A549 (cell line): ENCODE measurements around the gene PRKCG. TPM values are rescaled to one million over a fixed set of nuclear protein-coding genes. Genes with fewer than 3 reads are reported as not detected.

Source experiments
- ATAC-seq, 2 experiments: fragments of 200-7000 bp in 1 of 2; fragments of >200 bp in 1 of 2; cut with Nextera tagmentation in 1 of 2; cut with Tn5 transposase in 1 of 2; 3 replicates each; pipeline versions ENCODE4 v1.8.0 to v1.9.1; 2018 to 2020; ENCODE audit warnings: mild to moderate bottlenecking in 1 of 2, moderate library complexity in 1 of 2
- CTCF ChIA-PET: fragments of 300-600 bp; sonication (Branson Sonifier 250); formaldehyde crosslinking; extraction: SDS; loops from one replicate; lab custom pipeline; 2021; ENCODE audit warnings: antibody characterized with exemption, inconsistent platforms; lab: Yijun Ruan, JAX
- POLR2A ChIA-PET: fragments of 350-600 bp; formaldehyde crosslinking; extraction: SDS; loops from one replicate; lab custom pipeline; 2021; ENCODE audit warnings: antibody characterized with exemption, inconsistent platforms; lab: Yijun Ruan, JAX
- DNase-seq, 2 experiments: peaks; one replicate each; pipeline versions ENCODE4 v3.0.0 to v3.0.0-alpha.2; 2011 to 2016; ENCODE audit warnings: low read depth in 1 of 2, low spot score in 1 of 2
- FAIRE-seq: peaks from 2 replicates; lab custom pipeline; 2011; peaks lifted over from hg19 to GRCh38; lab: Jason Lieb, UNC
- H3K27ac ChIP-seq, 2 experiments: fragments of >200 bp; sonication (Bioruptor Twin); formaldehyde crosslinking; 3 replicates each; pipeline ENCODE4 v1.5.1; 2016 to 2017
- H3K4me1 ChIP-seq: fragments of >200 bp; sonication (Bioruptor Twin); formaldehyde crosslinking; 3 replicates; pipeline ENCODE4 v1.6.1; 2016
- H3K4me2 ChIP-seq: fragments of >200 bp; sonication (Bioruptor Twin); formaldehyde crosslinking; 3 replicates; pipeline ENCODE4 v1.6.1; 2016
- H3K4me3 ChIP-seq: fragments of >200 bp; sonication (Bioruptor Twin); formaldehyde crosslinking; 3 replicates; pipeline ENCODE4 v1.5.1; 2016
- H3K9me3 ChIP-seq: fragments of >200 bp; sonication (Bioruptor Twin); formaldehyde crosslinking; 3 replicates; pipeline ENCODE4 v1.6.1; 2016
- CHD2 ChIP-seq: fragments of 150-350 bp; IDR thresholded peaks from 2 replicates; pipeline ENCODE4 v1.6.1; 2014; ENCODE audit warnings: low read length; ENCODE audit not compliant: partially characterized antibody
- EHF ChIP-seq: fragments of 250-450 bp; sonication (Bioruptor Pico); IDR thresholded peaks from 2 replicates; pipeline ENCODE4 v1.5.0; 2020; ENCODE audit warnings: mild to moderate bottlenecking
- EHMT2 ChIP-seq: fragments of 200-600 bp; sonication (generic); IDR thresholded peaks from 2 replicates; pipeline ENCODE4 v1.6.1; 2016; ENCODE audit warnings: antibody characterized with exemption, low read depth, mild to moderate bottlenecking, moderate library complexity
- FOSB ChIP-seq: fragments of 250-450 bp; sonication (Bioruptor Pico); IDR thresholded peaks from 2 replicates; pipeline ENCODE4 v1.5.0; 2020; ENCODE audit warnings: mild to moderate bottlenecking, moderate library complexity
- FOSL2 ChIP-seq, 2 experiments: fragments of 450-650 bp in 1 of 2; fragments of >200 bp in 1 of 2; sonication (Bioruptor Twin) in 1 of 2; formaldehyde crosslinking; IDR thresholded peaks; 2 replicates each; pipeline versions ENCODE4 v1.5.0 to v1.6.1; 2016 to 2020; ENCODE audit warnings: mild to moderate bottlenecking in 1 of 2, moderate library complexity in 1 of 2
- GATA3 ChIP-seq: IDR thresholded peaks from 2 replicates; pipeline ENCODE4 v1.6.1; 2012; ENCODE audit warnings: borderline replicate concordance
- HDAC2 ChIP-seq: fragments of 200-600 bp; sonication (generic); IDR thresholded peaks from 2 replicates; pipeline ENCODE4 v1.6.1; 2016
- HOXA7 ChIP-seq: fragments of 250-450 bp; sonication (Bioruptor Pico); IDR thresholded peaks from 2 replicates; pipeline ENCODE4 v1.5.0; 2020; ENCODE audit warnings: mild to moderate bottlenecking, moderate library complexity
- HOXB13 ChIP-seq: fragments of 250-450 bp; sonication (Bioruptor Pico); IDR thresholded peaks from 2 replicates; pipeline ENCODE4 v1.5.0; 2020; ENCODE audit warnings: low read depth, mild to moderate bottlenecking, moderate library complexity
- HOXB5 ChIP-seq: fragments of 250-450 bp; sonication (Bioruptor Pico); IDR thresholded peaks from 2 replicates; pipeline ENCODE4 v1.5.0; 2020; ENCODE audit warnings: mild to moderate bottlenecking, moderate library complexity
- JUN ChIP-seq, 2 experiments: fragments of >200 bp; sonication (Bioruptor Twin); formaldehyde crosslinking; IDR thresholded peaks; 2 replicates in 1 of 2; 3 replicates in 1 of 2; pipeline ENCODE4 v1.6.1; 2016 to 2017
- KDM5A ChIP-seq: fragments of 200-600 bp; sonication (generic); IDR thresholded peaks from 2 replicates; pipeline ENCODE4 v1.6.1; 2016; ENCODE audit warnings: antibody characterized with exemption, mild to moderate bottlenecking
- MAZ ChIP-seq: fragments of 150-350 bp; IDR thresholded peaks from 2 replicates; pipeline ENCODE4 v1.6.1; 2014; ENCODE audit warnings: antibody characterized with exemption, low read depth, low read length, borderline replicate concordance
- MYC ChIP-seq: IDR thresholded peaks from 2 replicates; pipeline ENCODE4 v1.6.1; 2012; ENCODE audit warnings: mild to moderate bottlenecking, inconsistent platforms, low read length, improper control_type of control experiment, borderline replicate concordance
- NFE2L2 ChIP-seq: fragments of 150-350 bp; conservative IDR thresholded peaks from 2 replicates; pipeline ENCODE4 v1.6.1; 2014; ENCODE audit warnings: low read length
- POLR2A ChIP-seq: IDR thresholded peaks from 2 replicates; pipeline ENCODE4 v1.6.1; 2012; ENCODE audit warnings: mild to moderate bottlenecking, low read length
- POLR2AphosphoS2 ChIP-seq: conservative IDR thresholded peaks from 2 replicates; pipeline ENCODE4 v1.6.1; 2012; ENCODE audit warnings: low read length, improper control_type of control experiment, inconsistent platforms
- RAD21 ChIP-seq, 2 experiments: fragments of >200 bp in 1 of 2; sonication (Bioruptor Twin) in 1 of 2; formaldehyde crosslinking in 1 of 2; IDR thresholded peaks in 1 of 2; conservative IDR thresholded peaks in 1 of 2; 2 replicates in 1 of 2; 3 replicates in 1 of 2; pipeline ENCODE4 v1.6.1; 2012 to 2018; ENCODE audit warnings: inconsistent platforms in 1 of 2
- RARB ChIP-seq: fragments of 250-450 bp; sonication (Bioruptor Pico); IDR thresholded peaks from 2 replicates; pipeline ENCODE4 v1.8.0; 2021; ENCODE audit warnings: mild to moderate bottlenecking, moderate library complexity
- SMC3 ChIP-seq: fragments of >200 bp; sonication (Bioruptor Twin); formaldehyde crosslinking; IDR thresholded peaks from 3 replicates; pipeline ENCODE4 v1.6.1; 2018; ENCODE audit warnings: inconsistent platforms
- TFCP2L1 ChIP-seq: fragments of 250-450 bp; sonication (Bioruptor Pico); IDR thresholded peaks from 2 replicates; pipeline ENCODE4 v1.5.0; 2021; ENCODE audit warnings: mild to moderate bottlenecking
- TP53 ChIP-seq: fragments of 250-450 bp; sonication (Bioruptor Pico); IDR thresholded peaks from 2 replicates; pipeline ENCODE4 v1.5.0; 2021; ENCODE audit warnings: mild to moderate bottlenecking, moderate library complexity
- ZNF302 ChIP-seq: fragments of 250-450 bp; sonication (Bioruptor Pico); IDR thresholded peaks from 2 replicates; pipeline ENCODE4 v1.9.0; 2021; ENCODE audit warnings: inconsistent platforms, mild to moderate bottlenecking, moderate library complexity
- WGBS: methylation state at CpG from one replicate; pipeline ENCODE4 v1.1.6; 2017; ENCODE audit errors: missing lambda C conversion rate; 5-methylcytosine and 5-hydroxymethylcytosine counted together
- polyA plus RNA-seq, 4 experiments: library from polyadenylated mRNA; depleted of rRNA in 3 of 4; stranded (reverse); fragments of >200 nt; fragmentation: RNase III in 1 of 4; extraction: RNeasy Plus Mini Kit Qiagen cat#74134 plus additional on column Dnase treatment in 1 of 4; gene quantifications; 2 replicates in 3 of 4; 3 replicates in 1 of 4; pipeline ENCODE4 v1.2.3, GENCODE V29; 2011 to 2017
- TF ChIP-seq, protein P1 (sequence below): fragments of >200 bp; sonication (Bioruptor Twin); formaldehyde crosslinking; IDR thresholded peaks from 3 replicates; pipeline ENCODE4 v1.5.1; 2016
- TF ChIP-seq, protein P2 (sequence below): fragments of 150-350 bp; IDR thresholded peaks from 2 replicates; pipeline ENCODE4 v1.6.1; 2014; ENCODE audit warnings: low read depth, mild to moderate bottlenecking, low read length
- TF ChIP-seq, protein P3 (sequence below): fragments of 450-650 bp; IDR thresholded peaks from 2 replicates; pipeline ENCODE4 v1.6.1; 2014; ENCODE audit warnings: antibody characterized with exemption

Gene PRKCG
- polyA plus RNA-seq, 2 of the 4 experiments (the other 2 are of a cell fraction), result 0.61 to 0.81 TPM

DNA sequence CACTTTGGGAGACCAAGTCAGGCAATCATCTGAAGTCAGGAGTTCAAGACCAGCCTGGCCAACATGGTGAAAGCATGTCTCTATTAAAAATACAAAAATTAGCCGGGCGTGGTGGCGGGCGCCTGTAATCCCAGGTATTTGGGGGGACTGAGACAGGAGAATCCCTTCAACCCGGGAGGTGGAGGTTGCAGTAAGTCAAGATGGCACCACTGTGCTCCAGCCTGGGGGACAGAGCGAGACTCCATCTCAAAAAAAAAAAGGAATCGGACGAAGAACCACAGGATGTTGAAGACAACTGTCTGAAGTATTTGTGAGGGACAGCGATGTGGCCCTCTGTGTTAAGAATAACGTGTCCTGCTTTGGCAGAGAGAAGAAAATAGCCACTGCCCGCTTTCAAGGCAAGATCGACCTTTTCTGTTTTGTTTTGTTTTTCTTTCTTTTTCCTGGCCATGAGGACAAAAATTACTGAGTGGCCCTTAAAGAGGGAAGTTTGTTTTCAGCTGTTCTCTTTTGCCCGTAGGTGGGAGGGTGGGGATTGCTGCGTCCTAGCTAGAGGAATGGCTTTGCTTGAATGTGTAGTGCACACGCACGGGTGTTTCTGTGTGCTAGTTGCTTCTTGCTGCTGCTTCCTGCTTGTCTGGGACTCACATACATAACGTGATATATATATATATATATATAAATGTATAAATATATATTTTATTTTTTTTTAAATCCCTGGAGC is 6.2 kb upstream of the PRKCG start:
- ATAC-seq (no peak), DNase-seq (no peak), FAIRE-seq (no peak)
- Histone ChIP-seq H3K4me1 (no peaks in the 10 kb centered on the region; the same call in 2 of the 3 replicates), H3K4me2 (no peak overlapping the region), H3K9me3 (no peaks in the 10 kb centered on the region), H3K4me3 (no peak overlapping the region), H3K27ac (no peak overlapping the region)
- 93% methylated on average over 17 of the region's 17 CpGs for WGBS
- CTCF ChIA-PET, result interaction anchor here (1.0 to 2.2 kb wide), 6 partner anchors 9 to 261 kb away, joined by 3 to 7 read pairs (median 4); no protein-coding TSS in a partner anchor
- POLR2A ChIA-PET, result interaction anchor here (1.1 to 2.3 kb wide), 2 partner anchors 8 to 105 kb away, joined by 6 to 12 read pairs; partner anchors contain the start of gene MYADM
- TF ChIP-seq EHF (CRISPR knock-in tag) (peak; percentile 21; the same call in 1 of the 2 replicates), HOXB5 (CRISPR knock-in tag) (no peak), HDAC2 (no peak), POLR2AphosphoS2 (peak; percentile 96), TP53 (peak; percentile 74; the same call in 1 of the 2 replicates), EHMT2 (no peak), KDM5A (no peak)

DNA sequence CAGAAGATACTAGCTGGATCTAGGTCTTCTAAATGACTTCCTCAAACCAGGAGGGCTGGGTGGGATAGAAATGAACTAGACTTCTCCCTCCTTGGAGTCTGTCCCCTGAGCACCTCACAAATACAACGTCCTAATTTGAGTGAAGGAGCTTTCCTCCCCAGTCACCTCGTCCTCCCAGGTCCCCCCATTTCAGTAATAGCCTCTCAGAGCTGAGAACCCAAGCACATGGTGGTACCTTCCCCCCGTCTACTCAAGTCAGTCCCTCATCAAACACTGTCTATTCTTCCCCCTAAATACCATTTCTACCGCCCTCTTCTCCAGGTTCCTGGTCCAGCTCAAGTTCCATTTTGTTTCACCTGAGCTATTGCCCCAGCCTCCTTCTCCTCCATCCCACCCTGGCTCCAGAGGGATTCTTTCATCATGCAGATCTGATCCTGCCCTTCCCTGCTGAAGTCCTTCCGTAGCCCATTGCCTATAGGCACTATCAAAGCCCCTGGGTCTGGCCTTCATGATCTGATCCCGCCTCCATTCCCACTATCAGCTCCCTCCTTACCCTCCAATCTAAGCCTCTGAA is 5.3 kb upstream of the PRKCG start:
- no peak for FAIRE-seq
- no peak overlapping the region for H3K4me2 ChIP-seq
- no peak overlapping the region for H3K4me3 ChIP-seq
- H3K27ac ChIP-seq, result no peak overlapping the region
- CTCF ChIA-PET, result interaction anchor here (1.0 to 2.2 kb wide), 8 partner anchors 9 to 292 kb away, joined by 3 to 7 read pairs (median 3); no protein-coding TSS in a partner anchor
- TF ChIP-seq POLR2AphosphoS2, result peak; percentile 92
- 0 out of 2 replicates have a peak, but pooled peaks have one; percentile 26 for TF ChIP-seq MAZ
- TF ChIP-seq GATA3, result 0 out of 2 replicates have a peak, but pooled peaks have one; percentile 18
- peak; percentile 95 for TF ChIP-seq TFCP2L1 (CRISPR knock-in tag)
- TF ChIP-seq, protein P1, sequence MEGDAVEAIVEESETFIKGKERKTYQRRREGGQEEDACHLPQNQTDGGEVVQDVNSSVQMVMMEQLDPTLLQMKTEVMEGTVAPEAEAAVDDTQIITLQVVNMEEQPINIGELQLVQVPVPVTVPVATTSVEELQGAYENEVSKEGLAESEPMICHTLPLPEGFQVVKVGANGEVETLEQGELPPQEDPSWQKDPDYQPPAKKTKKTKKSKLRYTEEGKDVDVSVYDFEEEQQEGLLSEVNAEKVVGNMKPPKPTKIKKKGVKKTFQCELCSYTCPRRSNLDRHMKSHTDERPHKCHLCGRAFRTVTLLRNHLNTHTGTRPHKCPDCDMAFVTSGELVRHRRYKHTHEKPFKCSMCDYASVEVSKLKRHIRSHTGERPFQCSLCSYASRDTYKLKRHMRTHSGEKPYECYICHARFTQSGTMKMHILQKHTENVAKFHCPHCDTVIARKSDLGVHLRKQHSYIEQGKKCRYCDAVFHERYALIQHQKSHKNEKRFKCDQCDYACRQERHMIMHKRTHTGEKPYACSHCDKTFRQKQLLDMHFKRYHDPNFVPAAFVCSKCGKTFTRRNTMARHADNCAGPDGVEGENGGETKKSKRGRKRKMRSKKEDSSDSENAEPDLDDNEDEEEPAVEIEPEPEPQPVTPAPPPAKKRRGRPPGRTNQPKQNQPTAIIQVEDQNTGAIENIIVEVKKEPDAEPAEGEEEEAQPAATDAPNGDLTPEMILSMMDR, result no peak
- no peak for TF ChIP-seq FOSL2 (IDR thresholded peaks at IDR 0.05)
- TF ChIP-seq FOSL2 (CRISPR knock-in tag; IDR thresholded peaks at IDR 0.05), result 0 out of 2 replicates have a peak, but pooled peaks have one; percentile 26
- TF ChIP-seq HOXB13 (CRISPR knock-in tag), result no peak
- TF ChIP-seq, protein P2, sequence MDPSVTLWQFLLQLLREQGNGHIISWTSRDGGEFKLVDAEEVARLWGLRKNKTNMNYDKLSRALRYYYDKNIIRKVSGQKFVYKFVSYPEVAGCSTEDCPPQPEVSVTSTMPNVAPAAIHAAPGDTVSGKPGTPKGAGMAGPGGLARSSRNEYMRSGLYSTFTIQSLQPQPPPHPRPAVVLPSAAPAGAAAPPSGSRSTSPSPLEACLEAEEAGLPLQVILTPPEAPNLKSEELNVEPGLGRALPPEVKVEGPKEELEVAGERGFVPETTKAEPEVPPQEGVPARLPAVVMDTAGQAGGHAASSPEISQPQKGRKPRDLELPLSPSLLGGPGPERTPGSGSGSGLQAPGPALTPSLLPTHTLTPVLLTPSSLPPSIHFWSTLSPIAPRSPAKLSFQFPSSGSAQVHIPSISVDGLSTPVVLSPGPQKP, result no peak
- TF ChIP-seq TP53, result peak; percentile 90
- TF ChIP-seq HOXA7 (CRISPR knock-in tag), result peak; percentile 94
- 0 out of 2 replicates have a peak, but pooled peaks have one; percentile 45 for TF ChIP-seq EHF (CRISPR knock-in tag)
- peak; percentile 93 for TF ChIP-seq FOSB (CRISPR knock-in tag)
- H3K9me3 ChIP-seq, result no peaks in the 10 kb centered on the region
- DNase-seq, result peak in 1 of 2 experiments; percentile 47
- peaks cover 8% of the 10 kb centered on the region for H3K4me1 ChIP-seq
- ATAC-seq, result no peak; a peak in 1 of 6 replicates
- POLR2A ChIA-PET, result interaction anchor here (1.1 to 2.3 kb wide), 2 partner anchors 9 to 104 kb away, joined by 6 to 12 read pairs; partner anchors contain the start of gene MYADM
- 89% methylated on average over 5 of the region's 6 CpGs for WGBS

DNA sequence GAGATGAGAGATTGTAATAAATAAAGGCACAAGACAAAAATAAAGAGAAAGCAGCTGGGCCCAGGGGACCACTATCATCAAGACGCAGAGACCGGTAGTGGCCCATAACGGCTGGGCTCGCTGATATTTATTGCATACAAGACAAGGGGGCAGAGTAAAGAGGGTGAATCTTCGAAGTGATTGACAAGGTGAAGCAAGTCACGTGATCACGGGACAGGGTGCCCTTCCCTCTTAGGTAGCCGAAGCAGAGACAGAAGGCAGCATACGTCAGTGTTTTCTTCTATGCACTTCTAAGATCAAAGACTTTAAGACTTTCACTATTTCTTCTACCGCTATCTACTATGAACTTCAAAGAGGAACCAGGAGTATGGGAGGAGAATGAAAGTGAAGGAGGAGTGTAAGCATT is 4.6 kb upstream of the PRKCG start:
- Histone ChIP-seq H3K9me3 (no peaks in the 10 kb centered on the region), H3K27ac (no peak overlapping the region), H3K4me1 (peaks cover 10% of the 10 kb centered on the region), H3K4me2 (no peak overlapping the region), H3K4me3 (no peak overlapping the region)
- ChIA-PET CTCF (interaction anchor here (1.0 to 2.2 kb wide), 5 partner anchors 9 to 291 kb away, joined by 3 to 7 read pairs (median 5); no protein-coding TSS in a partner anchor), POLR2A (interaction anchor here (2.3 kb wide), 1 partner anchor 10 kb away, joined by 12 read pairs; the partner anchor contains the start of gene MYADM)
- FAIRE-seq (no peak), ATAC-seq (no peak), DNase-seq (peak in 1 of 2 experiments; percentile 76)
- 69% methylated on average over 10 of the region's 10 CpGs for WGBS
- no peak for TF ChIP-seq MAZ
- 0 out of 2 replicates have a peak, but pooled peaks have one; percentile 16 for TF ChIP-seq EHF (CRISPR knock-in tag)
- no peak for TF ChIP-seq ZNF302 (CRISPR knock-in tag)
- TF ChIP-seq TP53, result 0 out of 2 replicates have a peak, but pooled peaks have one; percentile 57
- TF ChIP-seq POLR2A, result no peak
- no peak for TF ChIP-seq NFE2L2
- TF ChIP-seq POLR2AphosphoS2, result peak; percentile 93; the same call in 1 of the 2 replicates
- peak; percentile 92 for TF ChIP-seq RARB (CRISPR knock-in tag)
- TF ChIP-seq CHD2, result peak; percentile 47
- TF ChIP-seq JUN (IDR thresholded peaks at IDR 0.05), result 0 out of 5 replicates have a peak, but pooled peaks of 1 of the 2 experiments have one; percentile 24
- no peak for TF ChIP-seq MYC
- TF ChIP-seq RAD21 (conservative IDR thresholded peaks at IDR 0.05 in 1 of 2, IDR thresholded peaks at IDR 0.05 in 1 of 2), result no peak
- TF ChIP-seq FOSB (CRISPR knock-in tag), result peak; percentile 99
- TF ChIP-seq SMC3, result no peak
- peak; percentile 98 for TF ChIP-seq HOXA7 (CRISPR knock-in tag)
- TF ChIP-seq FOSL2 (IDR thresholded peaks at IDR 0.05), result no peak
- no peak; the same call in 1 of the 2 replicates for TF ChIP-seq FOSL2 (CRISPR knock-in tag; IDR thresholded peaks at IDR 0.05)
- TF ChIP-seq, protein P3, sequence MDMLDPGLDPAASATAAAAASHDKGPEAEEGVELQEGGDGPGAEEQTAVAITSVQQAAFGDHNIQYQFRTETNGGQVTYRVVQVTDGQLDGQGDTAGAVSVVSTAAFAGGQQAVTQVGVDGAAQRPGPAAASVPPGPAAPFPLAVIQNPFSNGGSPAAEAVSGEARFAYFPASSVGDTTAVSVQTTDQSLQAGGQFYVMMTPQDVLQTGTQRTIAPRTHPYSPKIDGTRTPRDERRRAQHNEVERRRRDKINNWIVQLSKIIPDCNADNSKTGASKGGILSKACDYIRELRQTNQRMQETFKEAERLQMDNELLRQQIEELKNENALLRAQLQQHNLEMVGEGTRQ, result peak; percentile 66
